ENCODE data around the gene EPS8L2.

Gene EPS8L2

DNA sequence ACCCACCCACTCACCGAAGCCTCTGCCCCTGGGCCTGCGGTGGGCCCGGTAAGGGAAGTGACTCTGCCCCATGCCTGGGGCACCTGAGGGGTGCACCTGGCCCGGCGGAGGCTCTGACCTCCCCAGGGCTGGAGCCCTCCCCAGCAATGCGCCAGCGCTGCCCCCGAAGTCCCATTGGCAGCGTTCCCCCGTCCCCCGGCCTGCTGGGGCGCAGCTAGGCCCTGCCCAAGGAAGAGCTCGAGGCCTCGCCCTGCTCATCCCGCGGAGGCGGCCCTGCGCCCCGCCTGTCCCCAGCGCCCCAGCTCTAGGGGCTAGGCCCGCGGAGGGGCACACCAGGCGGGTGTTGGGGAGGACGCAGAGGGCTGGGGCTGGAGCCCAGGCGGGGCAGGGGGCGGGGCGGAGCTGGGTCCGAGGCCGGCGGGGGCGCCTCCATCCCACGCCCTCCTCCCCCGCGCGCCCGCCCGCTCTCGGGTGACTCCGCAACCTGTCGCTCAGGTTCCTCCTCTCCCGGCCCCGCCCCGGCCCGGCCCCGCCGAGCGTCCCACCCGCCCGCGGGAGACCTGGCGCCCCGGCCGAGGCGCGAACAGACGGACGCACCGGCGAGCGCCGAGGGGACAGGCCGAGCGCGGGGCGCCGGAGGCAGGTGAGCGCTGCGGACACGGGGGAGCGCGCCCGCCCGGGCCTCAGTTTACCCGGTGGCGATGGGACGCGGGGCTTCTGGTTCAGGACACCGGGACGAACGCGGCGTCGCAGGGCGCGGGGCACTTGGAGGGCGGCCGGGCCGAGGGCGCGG is at the start of gene EPS8L2:
Gene EPS8L2, plus strand, starts transcription at position 586 of the 793 bp plus-strand sequence. CDS start 3,177 bp downstream, outside the sequence.
- no peak for DNase-seq (ENCODE audit: low read depth, low spot score)

DNA sequence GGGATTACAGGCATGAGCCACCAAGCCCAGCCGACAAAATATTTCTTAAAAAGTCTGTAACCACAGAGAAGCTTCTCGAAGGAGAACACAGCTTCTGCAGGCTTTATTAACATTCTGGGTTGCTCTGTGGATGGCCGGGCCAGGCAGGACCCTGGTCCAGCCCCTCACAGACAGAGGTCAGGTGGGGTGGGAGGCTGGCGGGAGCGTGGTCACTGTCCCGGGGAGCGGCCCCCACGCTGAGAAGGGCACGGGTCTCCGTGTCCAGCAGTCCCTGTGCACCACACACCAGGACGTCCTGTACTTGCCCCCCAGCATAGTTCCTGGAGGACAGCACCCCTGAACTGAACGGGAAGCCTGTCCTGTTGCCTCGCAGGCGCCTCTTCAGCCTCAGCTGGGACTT is 49.6 kb upstream of the EPS8L2 start:
- DNase-seq (ENCODE audit: low read depth, low spot score): no peak

DNA sequence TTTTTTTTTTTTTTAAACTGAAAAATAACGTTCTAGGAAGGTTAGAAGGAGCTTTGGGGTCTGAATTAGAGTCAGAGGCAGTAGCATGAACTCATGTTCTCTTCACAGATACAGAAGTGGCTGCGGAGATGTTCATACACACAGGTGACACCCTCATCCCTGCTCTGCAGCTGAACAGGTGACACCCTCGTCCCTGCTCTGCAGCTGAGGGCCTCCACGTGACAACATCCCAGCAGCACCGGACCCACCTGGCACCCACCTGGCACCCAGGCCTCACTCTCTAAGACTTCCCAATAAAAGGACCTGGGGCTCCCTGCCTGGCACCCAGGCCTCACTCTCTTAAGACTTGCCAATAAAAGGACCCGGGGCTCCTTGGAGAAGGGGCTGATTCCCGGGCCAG is 49.2 kb upstream of the EPS8L2 start:
- DNase-seq (ENCODE audit: low read depth, low spot score): no peak

- DNase-seq (ENCODE audit: low read depth, low spot score): no peak
Measured at GRCh38 chr11:657691-658126, 48.3 kb upstream of the EPS8L2 start.

DNA sequence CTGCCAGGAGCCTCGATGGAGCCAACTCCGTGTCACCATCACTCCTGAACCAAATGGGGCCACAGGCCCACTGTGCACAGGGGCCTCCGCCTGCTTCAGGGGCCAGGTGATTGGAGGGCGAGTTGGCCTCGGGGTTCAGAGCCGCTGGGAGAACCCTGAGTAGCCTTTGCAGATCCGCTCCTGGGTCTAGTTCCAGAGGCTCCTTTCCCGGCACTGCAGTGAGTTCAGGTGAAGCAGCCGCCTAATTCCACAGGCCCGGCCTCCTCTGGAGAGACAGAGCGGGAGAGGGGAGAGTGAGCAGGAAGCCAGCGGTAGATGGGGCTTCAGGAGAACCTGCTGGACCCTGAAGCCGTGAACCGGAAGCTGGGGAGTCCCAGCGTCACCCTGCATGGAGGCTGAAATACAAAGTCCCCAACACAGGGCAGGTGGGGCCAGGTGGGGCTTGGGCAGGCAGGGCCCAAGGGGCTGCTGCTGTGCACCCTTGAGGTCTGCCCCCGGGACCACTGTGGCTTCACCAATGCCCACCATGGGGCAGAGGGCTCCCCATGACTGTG is 46.4 kb upstream of the EPS8L2 start:
- DNase-seq (ENCODE audit: low read depth, low spot score): no peak

DNA sequence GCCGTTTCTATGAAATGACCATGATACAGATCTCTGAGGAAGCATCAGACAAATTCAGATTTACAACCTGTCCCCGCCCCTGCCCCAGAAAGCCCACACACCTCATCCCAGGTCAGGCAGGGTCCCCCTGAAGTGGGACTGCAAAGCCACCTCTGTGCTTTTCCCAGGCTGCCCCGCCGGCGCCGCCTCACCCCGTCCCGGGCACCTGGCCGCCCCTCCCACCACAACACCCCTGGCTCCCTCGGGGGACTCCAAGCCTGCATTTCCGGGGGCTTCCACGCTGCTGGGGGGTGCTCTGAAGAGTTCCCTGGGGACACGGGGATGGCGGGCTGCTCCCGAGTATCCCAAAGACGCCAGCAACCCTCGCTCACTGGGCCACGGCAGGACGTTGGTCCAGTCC is 45.8 kb upstream of the EPS8L2 start:
- no peak for DNase-seq (ENCODE audit: low read depth, low spot score)

DNA sequence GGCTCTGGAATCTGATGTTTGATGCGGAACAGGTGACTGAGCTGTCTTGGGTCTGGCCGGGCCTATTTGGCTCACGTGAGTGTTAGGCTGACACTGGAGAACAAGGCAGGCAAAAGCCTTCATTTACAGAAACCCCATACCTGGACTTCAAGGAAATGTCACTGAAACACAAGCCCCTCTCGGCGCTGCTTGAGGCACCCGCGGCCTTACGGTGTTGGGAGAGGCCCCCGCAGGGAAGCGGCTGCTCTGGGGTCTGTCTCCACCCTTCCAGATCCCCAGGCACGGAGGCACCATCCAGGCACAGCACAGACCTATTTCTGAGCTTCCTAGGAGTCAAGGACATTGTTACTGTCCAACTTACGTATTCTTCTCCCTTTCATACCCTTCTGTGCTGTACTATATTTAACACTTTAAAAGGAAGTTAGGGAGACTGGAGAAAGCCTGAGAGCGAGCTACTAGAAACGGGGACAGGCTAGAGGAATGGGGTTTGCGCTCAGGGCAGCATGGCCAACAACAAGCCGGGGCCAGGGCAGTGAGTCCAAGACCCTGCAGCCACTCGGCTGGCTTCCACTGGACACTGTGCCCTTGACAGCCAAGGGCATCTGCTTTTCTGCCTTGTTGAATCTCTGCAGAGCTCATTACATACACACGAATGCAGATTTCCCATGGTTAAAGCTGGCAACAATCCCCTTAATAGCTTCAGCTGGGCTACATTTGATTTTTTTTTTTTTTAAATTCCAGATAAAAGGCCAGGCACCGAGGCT is 45.2 kb upstream of the EPS8L2 start:
- no peak for DNase-seq (ENCODE audit: low read depth, low spot score)

DNA sequence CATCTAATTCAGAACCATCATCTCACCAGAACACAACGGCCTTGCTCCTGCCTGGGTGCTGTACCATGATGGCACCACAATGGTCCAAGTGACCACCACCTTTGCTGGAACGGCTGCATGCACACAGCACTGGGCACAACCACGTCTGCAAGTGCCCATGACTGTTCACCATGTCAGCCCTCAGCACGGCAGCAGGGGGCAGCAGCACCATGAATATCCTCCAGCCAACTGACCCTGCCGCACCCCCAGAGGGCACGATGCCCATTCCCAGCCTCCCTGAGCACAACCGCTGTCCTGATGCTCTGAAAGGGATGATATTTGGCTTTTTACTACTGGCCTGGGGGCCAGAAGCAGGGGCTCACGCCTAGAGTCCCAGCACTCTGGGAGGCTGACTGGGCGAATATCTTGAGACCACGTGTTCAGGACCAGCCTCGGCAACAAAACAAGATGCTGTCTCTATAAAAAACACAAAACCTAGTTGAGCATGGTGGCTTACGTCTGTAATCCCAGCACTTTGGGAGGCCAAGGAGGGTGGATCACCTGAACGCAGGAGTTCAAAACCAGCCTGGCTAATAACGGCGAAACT is 43.2 kb upstream of the EPS8L2 start:
- peak; percentile 81 for DNase-seq (ENCODE audit: low read depth, low spot score)

- DNase-seq (ENCODE audit: low read depth, low spot score): no peak
Measured at GRCh38 chr11:665062-665703, 40.8 kb upstream of the EPS8L2 start.

DNA sequence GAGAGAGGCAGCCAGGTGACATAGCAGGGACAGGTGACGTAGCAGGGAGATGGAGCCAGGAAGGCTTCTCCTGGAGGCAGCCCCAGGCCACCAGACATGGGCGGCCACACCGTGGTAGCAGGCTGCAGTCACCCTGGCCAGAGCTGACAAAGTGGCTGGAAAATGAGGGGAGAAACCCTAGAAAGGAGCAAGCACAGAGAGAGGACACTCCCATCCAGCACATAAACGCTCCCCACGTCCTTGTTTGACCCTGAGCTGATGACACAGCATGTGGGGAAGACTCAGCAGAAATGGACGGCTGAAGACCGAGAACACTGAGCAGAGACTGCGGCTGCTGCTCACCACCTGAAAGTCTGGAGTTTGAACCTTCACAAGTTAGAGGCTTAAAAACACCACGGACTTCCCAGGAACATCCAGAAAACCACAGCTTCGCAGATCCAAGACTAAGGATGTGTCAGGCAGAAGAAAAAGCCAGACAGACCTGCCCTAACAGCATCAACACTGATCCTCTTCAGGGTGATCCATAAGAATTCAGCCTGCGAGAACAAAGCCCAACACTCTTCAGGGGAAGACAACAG is 40.2 kb upstream of the EPS8L2 start:
- DNase-seq (ENCODE audit: low read depth, low spot score): no peak

GRCh38 chr11:673866-674265 is 32.2 kb upstream of the EPS8L2 start:
- no peak for DNase-seq (ENCODE audit: low read depth, low spot score)

- DNase-seq (ENCODE audit: low read depth, low spot score): no peak
Measured at GRCh38 chr11:674406-674805, 31.6 kb upstream of the EPS8L2 start.

DNA sequence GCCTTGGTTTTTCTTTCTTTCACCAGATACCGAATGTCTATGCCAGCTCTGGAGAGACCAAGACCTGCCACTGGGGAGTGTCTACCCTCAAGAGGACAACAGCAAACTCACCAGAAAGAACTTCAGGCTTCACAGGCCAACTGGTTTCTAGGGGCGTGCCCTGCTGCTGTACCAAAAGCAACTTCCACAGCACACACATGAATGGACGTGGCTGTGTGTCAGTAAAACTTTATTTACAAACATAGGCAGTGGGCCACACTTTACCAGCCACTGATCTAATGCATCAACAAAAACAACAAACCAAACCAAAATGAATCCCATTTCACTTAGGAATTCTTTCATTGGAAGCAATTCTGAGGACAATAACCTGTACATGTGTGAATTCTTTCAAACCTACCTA is 27.7 kb upstream of the EPS8L2 start:
- DNase-seq (ENCODE audit: low read depth, low spot score): no peak

DNA sequence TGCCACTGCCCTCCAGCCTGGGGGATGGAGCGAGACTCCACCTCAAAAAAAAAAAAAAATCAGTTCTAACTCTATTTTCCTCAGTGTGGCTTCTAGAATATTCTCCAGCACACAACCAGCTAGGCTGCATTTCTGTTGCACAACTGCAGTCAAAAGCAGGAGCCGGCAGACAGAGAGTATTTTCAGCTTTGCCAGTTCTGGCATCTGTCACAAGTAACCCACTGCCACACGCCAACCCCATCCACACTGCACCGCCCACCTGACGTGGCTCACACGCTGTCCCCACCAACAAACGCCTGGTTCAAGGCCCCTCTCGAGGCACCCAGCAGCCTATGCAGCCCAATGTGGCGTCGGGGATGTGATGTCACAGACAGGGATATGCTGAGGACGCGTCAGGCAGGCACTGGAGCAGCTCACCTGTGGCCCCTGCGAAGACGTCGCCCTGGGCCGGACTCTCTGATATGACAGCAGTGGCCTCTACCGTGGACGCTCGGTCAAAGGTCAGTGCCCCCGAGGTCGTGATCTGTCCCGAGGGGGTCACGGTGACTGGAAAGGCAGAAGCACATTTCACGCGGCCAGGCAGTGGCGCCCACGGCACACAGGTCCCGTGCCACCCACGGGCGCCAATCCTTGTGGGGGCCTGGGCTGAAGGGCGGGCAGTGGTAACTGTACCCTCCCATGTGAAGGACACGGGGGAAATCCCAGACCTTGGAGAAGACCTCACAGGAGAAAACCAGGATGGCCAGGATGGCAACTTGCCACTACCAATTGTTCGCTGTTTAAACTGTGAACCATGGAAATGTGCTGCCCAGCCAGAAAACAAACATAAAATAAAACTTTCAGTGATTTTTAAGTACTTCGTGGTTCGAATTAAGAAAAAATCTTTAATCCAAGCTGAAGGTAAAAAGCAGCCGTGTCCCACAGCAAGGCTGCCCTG is 26.5 kb upstream of the EPS8L2 start:
- DNase-seq (ENCODE audit: low read depth, low spot score): no peak

DNA sequence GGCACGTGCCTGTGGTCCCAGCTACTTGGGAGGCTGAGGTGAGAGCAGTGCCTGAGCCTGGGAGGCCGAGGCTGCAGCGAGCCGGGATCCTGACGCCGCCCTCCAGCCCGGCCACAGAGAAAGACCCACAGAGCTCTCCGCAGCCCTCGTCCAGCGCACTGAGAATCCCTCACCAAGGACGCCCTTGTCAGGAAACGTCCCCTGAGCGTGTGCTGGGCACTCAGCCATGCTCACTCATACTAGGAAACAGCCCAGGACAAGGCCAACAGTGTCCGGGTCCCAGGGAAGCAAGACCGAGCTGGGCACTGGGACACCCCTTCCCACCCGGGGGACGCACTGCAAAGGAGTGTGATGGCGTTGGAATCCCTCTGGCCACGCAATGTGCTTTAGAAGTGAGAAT is 25.6 kb upstream of the EPS8L2 start:
- no peak for DNase-seq (ENCODE audit: low read depth, low spot score)

DNA sequence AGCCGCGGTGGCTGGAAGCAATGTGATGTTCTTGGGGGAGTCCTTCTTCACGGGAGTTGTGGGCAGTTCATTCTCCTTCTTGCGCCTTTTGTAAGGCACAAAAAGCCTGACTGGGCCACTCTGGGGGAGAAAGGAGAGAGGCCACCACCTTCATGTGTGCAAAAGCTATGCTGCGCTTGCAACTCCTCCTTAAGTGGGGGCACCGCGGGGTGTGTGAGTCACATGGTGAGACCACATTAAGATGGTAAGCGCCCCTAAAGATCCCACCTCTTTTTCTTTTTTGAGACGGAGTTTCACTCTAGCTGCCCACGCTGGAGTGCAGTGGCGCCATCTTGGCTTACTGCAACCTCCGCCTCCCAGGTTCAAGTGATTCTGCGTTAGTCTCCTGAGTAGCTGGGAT is 25.1 kb upstream of the EPS8L2 start:
- DNase-seq (ENCODE audit: low read depth, low spot score): no peak

DNA sequence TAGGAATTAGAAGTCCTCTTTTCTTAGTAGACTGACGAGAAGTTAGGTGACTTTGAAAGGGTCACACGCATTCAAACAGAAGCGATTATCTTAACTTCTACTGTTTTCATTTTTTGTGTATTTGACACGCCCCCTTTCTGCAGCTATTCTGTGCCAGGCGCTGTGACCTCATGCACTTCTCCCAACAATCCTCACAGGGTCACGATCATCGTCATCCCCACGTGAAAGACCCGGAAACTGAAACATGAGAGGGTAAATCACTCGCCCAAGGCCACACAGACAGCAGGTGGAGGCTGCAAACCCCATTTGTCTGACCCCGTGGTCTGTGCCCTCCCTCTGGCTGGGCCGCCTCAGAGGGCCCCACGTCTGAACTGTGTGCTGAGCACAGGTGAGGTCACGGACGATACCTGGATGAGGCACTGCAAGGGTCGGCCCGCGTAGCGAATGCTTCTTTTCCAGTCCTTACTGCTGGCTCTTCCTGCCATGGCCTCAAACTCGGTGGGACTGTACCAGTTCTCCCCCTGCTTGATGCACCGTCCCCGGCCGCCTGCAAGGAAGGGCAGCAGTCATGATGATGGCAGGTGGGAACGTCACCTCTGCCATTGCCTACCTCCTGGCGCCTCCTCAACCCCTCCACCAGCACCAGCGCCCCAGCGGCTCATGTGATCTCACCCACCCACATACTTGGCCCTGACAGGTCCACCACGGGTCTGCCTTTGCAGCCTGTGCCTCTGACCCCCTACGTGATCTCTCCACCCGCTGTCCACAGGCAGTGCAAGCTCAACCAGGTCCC is 19.4 kb upstream of the EPS8L2 start:
- no peak for DNase-seq (ENCODE audit: low read depth, low spot score)

GRCh38 chr11:687751-688150 is 18.3 kb upstream of the EPS8L2 start:
- DNase-seq (ENCODE audit: low read depth, low spot score): no peak

DNA sequence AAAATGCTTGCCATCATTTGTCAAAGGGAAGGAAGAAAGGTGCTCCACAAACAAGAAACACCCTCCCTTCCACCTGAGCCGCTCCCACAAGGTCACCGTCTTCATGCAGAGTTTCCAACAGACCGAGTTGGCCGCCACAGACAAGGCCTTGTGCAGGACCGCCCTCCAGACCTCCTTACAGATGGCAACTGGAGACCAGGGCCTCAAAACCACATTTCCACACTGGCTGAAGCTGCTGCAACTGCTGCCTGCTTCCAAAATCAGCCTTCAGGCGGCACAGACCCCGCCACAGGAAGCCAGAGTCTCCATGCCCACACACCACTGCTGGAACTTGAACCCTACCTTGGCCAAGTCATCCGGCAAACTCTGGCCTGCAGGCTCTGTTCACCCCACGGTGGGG is 17.4 kb upstream of the EPS8L2 start:
- no peak for DNase-seq (ENCODE audit: low read depth, low spot score)

- no peak for DNase-seq (ENCODE audit: low read depth, low spot score)
Measured at GRCh38 chr11:689625-690024, 16.4 kb upstream of the EPS8L2 start.

Data from ELF-1 (cell line).